Right atrium auricular region (tissue), 2 donors: ENCODE data around the gene TBC1D14. TPM values are rescaled to one million over a fixed set of nuclear protein-coding genes. Genes with fewer than 3 reads are reported as not detected.

Source experiments
- DNase-seq: peaks from one replicate; pipeline ENCODE4 v3.0.0-alpha.2; 2019; ENCODE audit warnings: low spot score
- H3K27ac ChIP-seq, 2 donors: fragments of 200-600 bp; sonication (generic); 1 replicate in 1 of 2; 2 replicates in 1 of 2; pipeline ENCODE4 v1.5.1; 2016 to 2019
- H3K27me3 ChIP-seq, 2 donors: fragments of 200-600 bp; sonication (generic); one replicate each; pipeline versions ENCODE4 v1.5.1 to v1.6.0; 2017 to 2019
- H3K36me3 ChIP-seq: fragments of 200-600 bp; sonication (generic); one replicate; pipeline ENCODE4 v1.5.1; 2016
- H3K4me1 ChIP-seq, 2 donors: fragments of 200-600 bp; sonication (generic); one replicate each; pipeline versions ENCODE4 v1.5.1 to v1.6.0; 2017 to 2019
- H3K4me3 ChIP-seq, 2 donors: fragments of 200-600 bp; sonication (generic); 1 replicate in 1 of 2; 2 replicates in 1 of 2; pipeline ENCODE4 v1.5.1; 2017 to 2019; ENCODE audit warnings: mild to moderate bottlenecking in 1 of 2, moderate library complexity in 1 of 2
- H3K9me3 ChIP-seq, 2 donors: fragments of 200-600 bp; sonication (generic); one replicate each; pipeline ENCODE4 v1.5.1; 2019
- total RNA-seq, 2 donors: library from RNA; depleted of rRNA; stranded (reverse); fragments of >200 nt; gene quantifications; one replicate each; pipeline ENCODE4 v1.1.0, GENCODE V29; 2016
- TF ChIP-seq, protein P1 (sequence below), 2 donors: fragments of 200-600 bp; sonication (generic); IDR thresholded peaks; one replicate each; pipeline ENCODE4 v1.5.1; 2019; ENCODE audit warnings: antibody characterized with exemption in 2 of 2

Gene TBC1D14, protein sequence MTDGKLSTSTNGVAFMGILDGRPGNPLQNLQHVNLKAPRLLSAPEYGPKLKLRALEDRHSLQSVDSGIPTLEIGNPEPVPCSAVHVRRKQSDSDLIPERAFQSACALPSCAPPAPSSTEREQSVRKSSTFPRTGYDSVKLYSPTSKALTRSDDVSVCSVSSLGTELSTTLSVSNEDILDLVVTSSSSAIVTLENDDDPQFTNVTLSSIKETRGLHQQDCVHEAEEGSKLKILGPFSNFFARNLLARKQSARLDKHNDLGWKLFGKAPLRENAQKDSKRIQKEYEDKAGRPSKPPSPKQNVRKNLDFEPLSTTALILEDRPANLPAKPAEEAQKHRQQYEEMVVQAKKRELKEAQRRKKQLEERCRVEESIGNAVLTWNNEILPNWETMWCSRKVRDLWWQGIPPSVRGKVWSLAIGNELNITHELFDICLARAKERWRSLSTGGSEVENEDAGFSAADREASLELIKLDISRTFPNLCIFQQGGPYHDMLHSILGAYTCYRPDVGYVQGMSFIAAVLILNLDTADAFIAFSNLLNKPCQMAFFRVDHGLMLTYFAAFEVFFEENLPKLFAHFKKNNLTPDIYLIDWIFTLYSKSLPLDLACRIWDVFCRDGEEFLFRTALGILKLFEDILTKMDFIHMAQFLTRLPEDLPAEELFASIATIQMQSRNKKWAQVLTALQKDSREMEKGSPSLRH
- 10 to 100 TPM; 33.7 to 34.0 TPM for total RNA-seq

DNA sequence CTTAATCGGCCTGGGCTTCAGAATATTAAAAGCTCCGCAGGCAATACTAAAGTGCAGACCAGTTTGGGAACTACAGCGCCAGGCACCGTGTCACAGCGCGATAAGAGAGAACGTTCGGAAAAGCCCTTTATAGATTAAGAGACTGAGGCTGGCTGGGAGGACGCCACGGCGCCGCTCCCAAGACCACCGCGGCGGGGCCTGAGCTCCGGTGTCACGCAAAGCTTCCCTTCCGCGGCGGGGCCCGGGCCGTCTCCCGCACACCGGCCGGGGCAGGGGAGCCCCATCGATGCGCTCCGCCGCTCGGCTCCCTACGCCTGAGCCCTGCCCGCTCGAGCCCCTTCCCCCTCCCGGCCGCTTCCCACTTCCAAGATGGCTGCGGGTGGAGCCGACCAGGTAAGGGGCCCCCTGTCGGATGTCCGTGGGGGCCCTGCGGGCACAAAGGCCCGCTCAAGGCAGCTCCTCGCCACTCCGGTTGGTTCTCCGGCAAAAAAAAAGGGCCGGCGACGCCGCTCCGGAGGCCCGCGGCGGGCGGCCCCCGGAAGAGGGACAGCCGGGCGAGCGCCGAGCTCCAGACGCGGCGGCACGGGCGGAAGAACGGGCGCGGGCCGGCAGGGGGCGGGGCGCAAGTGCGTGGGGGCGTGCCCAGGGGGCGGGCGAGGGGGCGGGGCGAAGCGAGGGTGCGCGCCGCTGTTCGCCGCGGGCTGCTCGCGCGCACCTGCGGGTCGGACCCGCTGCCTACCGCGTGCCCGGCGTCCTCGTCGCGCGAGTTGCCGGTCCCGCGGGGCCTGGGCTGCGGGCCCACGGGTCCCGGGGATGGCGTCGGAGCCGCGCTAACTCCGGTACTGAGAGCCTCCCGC lies at the start of gene TBC1D14:
TBC1D14 (plus strand) TSS at position 714 of the 857 bp plus-strand sequence. CDS start 13,564 bp downstream, outside the sequence.
- Histone ChIP-seq H3K4me3 (peak within 1 kb of the TSS; percentile 68 to 77), H3K27me3 (no peaks in the 10 kb centered on the region), H3K9me3 (no peaks in the 10 kb centered on the region), H3K4me1 (peaks cover 0 to 44% of the 10 kb centered on the region in 2 donors), H3K27ac (peak within 1 kb of the TSS; percentile 93 to 96), H3K36me3 (no peaks in the 10 kb centered on the region)
- DNase-seq = peak; percentile 85
- TF ChIP-seq, protein P1, sequence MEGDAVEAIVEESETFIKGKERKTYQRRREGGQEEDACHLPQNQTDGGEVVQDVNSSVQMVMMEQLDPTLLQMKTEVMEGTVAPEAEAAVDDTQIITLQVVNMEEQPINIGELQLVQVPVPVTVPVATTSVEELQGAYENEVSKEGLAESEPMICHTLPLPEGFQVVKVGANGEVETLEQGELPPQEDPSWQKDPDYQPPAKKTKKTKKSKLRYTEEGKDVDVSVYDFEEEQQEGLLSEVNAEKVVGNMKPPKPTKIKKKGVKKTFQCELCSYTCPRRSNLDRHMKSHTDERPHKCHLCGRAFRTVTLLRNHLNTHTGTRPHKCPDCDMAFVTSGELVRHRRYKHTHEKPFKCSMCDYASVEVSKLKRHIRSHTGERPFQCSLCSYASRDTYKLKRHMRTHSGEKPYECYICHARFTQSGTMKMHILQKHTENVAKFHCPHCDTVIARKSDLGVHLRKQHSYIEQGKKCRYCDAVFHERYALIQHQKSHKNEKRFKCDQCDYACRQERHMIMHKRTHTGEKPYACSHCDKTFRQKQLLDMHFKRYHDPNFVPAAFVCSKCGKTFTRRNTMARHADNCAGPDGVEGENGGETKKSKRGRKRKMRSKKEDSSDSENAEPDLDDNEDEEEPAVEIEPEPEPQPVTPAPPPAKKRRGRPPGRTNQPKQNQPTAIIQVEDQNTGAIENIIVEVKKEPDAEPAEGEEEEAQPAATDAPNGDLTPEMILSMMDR (IDR thresholded peaks at IDR 0.05) = peak; percentile 30 to 33

DNA sequence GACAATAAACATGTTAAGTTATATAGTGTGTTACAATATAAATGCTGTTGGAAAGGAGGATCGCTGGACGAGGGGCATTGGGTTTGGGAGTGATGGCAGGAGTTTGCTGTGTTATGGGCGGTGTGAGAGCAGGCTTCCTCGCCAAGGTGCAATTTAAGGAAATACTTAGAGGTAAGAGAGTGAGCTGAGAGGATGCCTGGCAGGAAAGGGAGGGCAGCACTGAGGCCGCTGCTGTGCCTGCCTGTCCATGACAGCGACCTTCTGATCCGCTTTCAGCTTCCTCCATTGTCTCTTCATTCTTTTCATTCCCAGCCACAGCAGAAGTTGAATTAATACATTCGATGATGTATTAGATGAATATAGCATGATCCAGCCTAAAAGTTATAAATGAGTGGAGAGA lies 41.2 kb upstream of the TBC1D14 start:
- H3K36me3 ChIP-seq = peaks cover 56% of the 10 kb centered on the region
- TF ChIP-seq, protein P1 (IDR thresholded peaks at IDR 0.05) = no peak
- peaks cover 0 to 19% of the 10 kb centered on the region in 2 donors for H3K4me1 ChIP-seq
- H3K27ac ChIP-seq = no peak overlapping the region
- DNase-seq = no peak
- H3K9me3 ChIP-seq = no peaks in the 10 kb centered on the region
- no peaks in the 10 kb centered on the region for H3K27me3 ChIP-seq
- no peak overlapping the region for H3K4me3 ChIP-seq

DNA sequence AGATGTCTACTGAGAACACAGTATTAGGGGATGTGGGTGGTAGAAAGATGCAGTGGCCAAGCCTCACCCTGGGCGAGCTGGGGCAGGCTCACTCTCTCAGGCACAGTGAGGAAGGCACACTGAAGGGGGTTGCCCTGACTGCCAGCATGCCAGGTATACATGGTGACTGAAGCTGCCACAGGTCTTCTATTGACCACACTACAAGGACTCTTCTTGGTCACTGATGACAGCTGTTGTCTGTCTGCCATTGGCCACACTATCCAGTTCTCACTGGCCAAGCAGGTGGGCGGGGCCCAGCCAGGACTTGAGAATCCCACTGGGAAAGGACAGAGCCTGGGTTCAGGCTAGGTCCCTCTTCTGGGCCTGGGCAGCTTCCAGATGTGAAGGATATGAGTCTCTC lies 39.7 kb upstream of the TBC1D14 start:
- DNase-seq = no peak
- H3K9me3 ChIP-seq = no peaks in the 10 kb centered on the region
- TF ChIP-seq, protein P1 (IDR thresholded peaks at IDR 0.05) = no peak
- no peak overlapping the region for H3K27ac ChIP-seq
- H3K4me3 ChIP-seq = no peak overlapping the region
- peaks cover 0 to 26% of the 10 kb centered on the region in 2 donors for H3K4me1 ChIP-seq
- H3K27me3 ChIP-seq = no peaks in the 10 kb centered on the region
- H3K36me3 ChIP-seq = peaks cover 60% of the 10 kb centered on the region

DNA sequence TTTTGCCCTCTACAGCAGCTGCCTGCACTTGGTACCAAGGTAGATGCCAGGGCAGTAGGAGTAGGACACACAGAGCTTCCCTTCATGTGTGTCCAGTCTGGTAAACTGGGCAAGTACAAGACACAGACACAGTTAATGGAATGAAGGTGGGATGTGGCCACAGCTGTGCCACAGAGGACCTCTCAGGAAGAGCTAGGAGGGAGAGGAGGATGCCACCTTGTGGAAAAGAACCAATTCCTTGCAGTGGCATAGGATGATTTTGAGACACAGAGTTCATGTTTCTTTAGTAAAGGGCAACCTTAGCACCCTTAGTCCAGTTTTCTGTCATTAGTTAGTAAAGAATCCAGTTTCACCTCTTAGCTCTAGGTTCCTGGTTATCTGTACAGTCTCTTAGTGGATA lies 36.3 kb upstream of the TBC1D14 start:
- peaks cover 71% of the 10 kb centered on the region for H3K36me3 ChIP-seq
- DNase-seq = no peak

More for the DNA sequence above, 36.3 kb upstream of the TBC1D14 start:
- Histone ChIP-seq H3K27me3 (no peaks in the 10 kb centered on the region), H3K4me1 (peaks cover 0 to 22% of the 10 kb centered on the region in 2 donors), H3K27ac (no peak overlapping the region), H3K4me3 (no peak overlapping the region), H3K9me3 (no peaks in the 10 kb centered on the region)
- TF ChIP-seq, protein P1 (IDR thresholded peaks at IDR 0.05) = no peak
